CD4-positive, alpha-beta T cell treated with Interleukin-21 for 1 hour (primary cell): ENCODE results near the gene PNPLA7.

Experiments used
- DNase-seq: peaks from one replicate; pipeline ENCODE4 v3.0.0-alpha.2; 2020

Gene PNPLA7

GRCh38 chr9:137492464-137493363 is 57.5 kb downstream of the PNPLA7 start:
- peak; percentile 16 for DNase-seq

- DNase-seq = no peak
Measured at GRCh38 chr9:137491735-137492432, 58.3 kb downstream of the PNPLA7 start.

- DNase-seq = no peak
Measured at GRCh38 chr9:137490532-137491186, 59.5 kb downstream of the PNPLA7 start.

- no peak for DNase-seq
Measured at GRCh38 chr9:137488906-137489305, 61.3 kb downstream of the PNPLA7 start.

- no peak for DNase-seq
Measured at GRCh38 chr9:137488327-137488653, 61.9 kb downstream of the PNPLA7 start.

- DNase-seq = no peak
Measured at GRCh38 chr9:137487454-137488326, 62.5 kb downstream of the PNPLA7 start.

- no peak for DNase-seq
Measured at GRCh38 chr9:137486545-137487453, 63.4 kb downstream of the PNPLA7 start.

- no peak for DNase-seq
Measured at GRCh38 chr9:137486141-137486490, 64.1 kb downstream of the PNPLA7 start.

- no peak for DNase-seq
Measured at GRCh38 chr9:137485343-137486140, 64.7 kb downstream of the PNPLA7 start.

- DNase-seq = no peak
Measured at GRCh38 chr9:137484551-137485315, 65.5 kb downstream of the PNPLA7 start.

GRCh38 chr9:137482094-137482781 is 68.0 kb downstream of the PNPLA7 start:
- DNase-seq = no peak

GRCh38 chr9:137480686-137481683 is 69.2 kb downstream of the PNPLA7 start:
- no peak for DNase-seq

- no peak for DNase-seq
Measured at GRCh38 chr9:137479892-137480685, 70.1 kb downstream of the PNPLA7 start.

- no peak for DNase-seq
Measured at GRCh38 chr9:137478962-137479861, 71.0 kb downstream of the PNPLA7 start.

- DNase-seq = no peak
Measured at GRCh38 chr9:137478613-137478961, 71.6 kb downstream of the PNPLA7 start.
